Activated naive CD4-positive, alpha-beta T cell (primary cell): ENCODE data around the gene ALAD.

Experiments used
- DNase-seq, 4 experiments: peaks; one replicate each; lab custom pipeline; 2025; lab: John Stamatoyannopoulos, UW

Gene ALAD

DNA sequence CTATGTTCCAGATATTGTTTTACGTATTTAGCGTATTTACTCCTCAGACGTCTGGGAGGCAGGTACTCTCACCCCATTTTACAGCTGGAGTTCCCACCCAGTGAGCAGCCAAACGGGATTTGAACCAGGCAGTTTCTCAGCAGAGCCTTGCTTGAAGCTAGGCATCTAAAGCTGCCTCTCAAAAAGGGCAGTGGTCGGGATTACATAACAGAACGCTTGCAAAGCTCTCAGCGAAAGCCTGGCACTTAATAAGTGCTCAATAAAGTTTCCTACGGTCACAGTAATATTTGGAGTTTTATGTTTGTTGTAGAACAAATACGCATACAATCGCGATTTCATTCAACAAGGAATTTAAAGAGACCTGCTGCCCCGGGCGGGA is 52.0 kb downstream of the ALAD start:
- DNase-seq: no peak

DNA sequence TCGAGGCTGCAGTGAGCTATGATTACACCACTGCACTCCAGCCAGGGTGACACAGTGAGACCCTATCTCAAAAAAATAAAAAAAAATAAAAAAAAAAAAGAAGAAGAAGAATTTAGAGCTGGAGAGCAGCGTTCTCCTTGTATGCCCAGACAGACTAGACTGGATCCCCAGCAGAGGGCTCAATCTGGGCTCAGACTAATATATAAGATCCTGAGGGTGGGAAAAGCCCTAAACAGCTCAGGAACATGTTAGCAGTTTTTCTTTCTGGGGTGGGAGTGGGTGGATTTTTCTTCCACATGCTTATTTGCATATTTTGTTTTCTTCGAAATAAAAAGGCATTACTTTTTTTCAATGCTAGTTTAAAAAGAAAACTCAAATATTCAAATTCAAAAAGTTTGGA is 52.6 kb downstream of the ALAD start:
- no peak for DNase-seq

DNA sequence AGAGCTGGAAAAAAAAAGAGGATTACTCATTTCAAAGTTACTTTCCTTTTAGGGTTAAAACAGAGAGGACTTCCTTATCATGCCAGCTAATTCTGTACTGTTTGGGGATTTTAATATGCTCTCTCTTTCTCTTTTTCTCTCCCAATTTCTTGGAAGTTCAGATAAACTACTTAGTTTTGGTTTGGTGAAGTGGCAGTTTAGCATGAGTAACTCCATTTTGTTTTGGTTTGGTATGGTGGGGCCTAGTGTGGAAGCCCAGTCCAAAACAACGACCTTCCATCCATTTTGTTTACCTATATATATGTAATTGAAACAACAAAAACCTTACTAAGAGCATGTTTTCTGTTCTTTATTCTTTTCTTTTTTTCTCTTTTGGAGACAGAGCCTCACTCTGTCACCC is 55.4 kb downstream of the ALAD start:
- DNase-seq: no peak

DNA sequence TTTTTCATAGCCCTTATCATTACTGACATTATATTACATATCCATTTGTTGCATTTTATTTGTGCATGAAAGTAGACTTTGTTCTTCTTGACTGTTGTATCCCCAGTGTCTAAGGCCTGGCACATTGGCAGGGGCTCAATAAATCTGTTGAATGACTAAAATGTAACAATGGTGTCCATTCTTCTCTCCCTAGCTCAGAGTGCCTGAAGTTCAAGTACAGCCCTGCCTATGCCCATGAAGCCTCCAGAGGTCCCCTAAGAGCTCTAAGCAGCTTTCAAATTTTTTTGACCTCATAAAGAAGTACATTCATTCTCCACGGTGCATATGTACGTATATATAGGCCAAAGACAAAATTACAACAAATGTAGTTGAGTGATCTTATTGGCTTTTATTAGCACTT is 55.9 kb downstream of the ALAD start:
- no peak for DNase-seq

DNA sequence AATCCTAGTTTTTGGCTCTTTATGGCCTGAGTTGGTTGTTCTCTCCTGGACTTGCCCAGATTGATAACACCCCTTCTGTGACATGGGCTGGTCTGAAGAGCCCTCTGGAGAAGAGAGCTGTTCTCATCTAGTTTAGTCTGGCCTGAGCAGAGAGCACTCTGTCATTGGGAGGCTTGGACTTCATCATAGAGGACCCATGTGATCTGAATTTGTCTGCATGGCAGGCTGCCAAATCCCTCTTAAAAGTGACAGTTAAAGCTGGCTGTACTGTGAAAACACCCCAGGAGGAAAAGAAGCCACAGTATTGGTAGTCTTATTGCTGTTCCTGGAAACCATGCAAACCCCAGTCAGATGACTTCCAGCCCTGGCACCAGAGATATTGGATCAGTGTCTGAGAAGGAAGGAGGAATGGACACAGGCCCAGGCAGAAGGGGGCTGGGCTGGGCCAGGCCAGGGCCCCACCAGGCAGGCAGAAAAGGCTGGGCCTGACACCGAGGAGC is 57.3 kb downstream of the ALAD start:
- DNase-seq: no peak

DNA sequence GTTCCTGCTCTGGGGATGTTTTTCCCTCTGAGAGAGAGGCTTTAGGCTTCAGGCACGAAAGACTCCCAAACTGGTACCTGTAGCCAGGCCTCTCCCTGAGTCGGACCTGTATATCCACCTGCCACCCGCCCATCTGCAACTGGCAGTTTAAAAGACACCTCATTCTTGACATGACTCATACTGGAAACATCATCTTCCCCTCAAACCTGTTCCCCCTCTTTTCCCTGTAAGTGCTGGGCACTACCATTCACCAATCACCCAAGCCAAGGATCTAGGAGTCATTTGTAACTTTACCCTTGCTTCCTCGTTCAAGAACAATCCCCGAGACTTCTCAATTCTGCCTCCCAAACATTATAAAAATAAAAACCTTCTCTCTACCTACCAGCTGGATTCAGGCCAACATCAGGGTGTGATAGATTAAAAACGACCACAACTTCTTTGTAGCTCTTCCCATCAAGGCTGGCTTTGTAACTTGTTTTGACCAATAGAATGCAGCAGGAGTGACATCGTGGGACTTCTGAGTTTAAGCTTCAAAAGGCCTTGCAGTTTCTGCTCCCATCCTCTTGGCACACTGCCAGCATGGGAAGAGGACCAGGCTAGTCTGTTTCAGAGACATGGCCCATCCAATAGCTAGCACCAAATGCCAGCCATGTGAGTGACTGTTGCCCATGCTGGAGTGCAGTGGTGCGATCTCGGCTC is 59.2 kb downstream of the ALAD start:
- no peak for DNase-seq

DNA sequence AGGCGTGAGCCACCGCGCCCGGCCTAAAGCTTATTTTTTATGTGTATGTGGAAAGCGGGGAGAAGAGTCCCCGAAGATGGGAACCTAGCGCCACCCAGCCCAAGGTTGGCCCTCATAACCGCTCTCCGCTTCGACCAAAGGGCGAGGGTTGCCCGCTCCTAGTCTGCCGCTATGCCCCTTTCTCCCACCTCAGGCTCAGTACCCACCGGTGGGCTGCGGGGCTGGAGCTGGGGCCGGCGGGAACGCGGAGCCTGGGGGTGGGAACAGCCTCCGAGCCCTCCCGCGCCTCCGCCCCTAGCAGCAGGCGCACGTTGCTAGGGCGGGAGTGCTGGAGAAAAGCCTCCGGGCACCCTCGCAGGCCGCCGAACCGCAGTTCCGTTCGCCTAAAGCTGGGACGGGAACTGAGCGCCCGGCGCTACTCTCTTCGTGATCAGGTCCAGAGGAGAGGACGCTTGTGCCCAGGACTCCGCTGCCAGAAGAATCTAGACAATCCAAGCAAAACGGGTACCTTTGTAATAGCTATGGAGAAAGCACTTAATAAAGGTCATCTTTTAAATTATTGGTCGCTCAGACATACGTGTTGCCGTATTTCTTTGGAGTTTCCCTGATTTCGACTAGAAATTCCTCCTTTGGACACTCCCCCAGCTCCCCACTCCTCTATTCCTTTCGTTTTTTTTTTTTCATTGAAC is 60.9 kb downstream of the ALAD start, which contains the start of gene WDR31:
TSS of gene WDR31 (minus strand) at position 265 of the 689 bp plus-strand sequence. CDS start 8,253 bp downstream, outside the sequence.
- peak; percentile 55 to 74 (median 64) for DNase-seq

DNA sequence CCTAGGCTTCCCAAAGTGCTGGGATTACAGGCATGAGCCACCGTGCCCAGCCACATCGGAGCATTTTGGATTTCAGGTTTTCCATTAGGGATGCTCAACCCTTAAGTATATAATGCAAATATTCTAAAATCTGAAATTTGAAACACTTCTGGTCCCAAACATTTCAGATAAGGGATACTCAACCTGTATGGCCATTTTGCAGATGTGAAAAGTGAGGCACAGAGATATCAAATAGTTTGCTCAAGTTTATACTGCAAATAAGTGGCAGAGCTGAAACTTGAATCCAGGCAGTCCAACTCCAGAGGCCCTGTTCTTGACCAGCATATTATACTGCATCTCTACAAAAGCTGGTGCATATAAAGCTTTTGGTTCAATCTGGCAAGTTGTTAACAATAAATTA is 63.4 kb downstream of the ALAD start:
- no peak for DNase-seq
